PC-3 (cell line): ENCODE data around the gene MICALL2. TPM values are rescaled to one million over a fixed set of nuclear protein-coding genes. Genes with fewer than 3 reads are reported as not detected.

Experiments
- ATAC-seq: fragments of 200-7000 bp; cut with Tn5 transposase; 2 replicates; pipeline ENCODE4 v1.9.1; 2020; ENCODE audit warnings: mild to moderate bottlenecking, moderate library complexity
- BruUV-seq: library from RNA; stranded (reverse); fragments of 400-500 nt; replicated peaks from 2 replicates; lab custom pipeline; 2021; lab: Mats Ljungman, UMichigan
- CTCF ChIA-PET: fragments of 300-600 bp; sonication (Branson Sonifier 250); formaldehyde crosslinking; loops from one replicate; lab custom pipeline; 2022; ENCODE audit warnings: antibody characterized with exemption; lab: Charles Lee
- POLR2A ChIA-PET: fragments of 300-600 bp; sonication (Branson Sonifier 250); formaldehyde crosslinking; loops from one replicate; lab custom pipeline; 2022; ENCODE audit warnings: antibody characterized with exemption; ENCODE audit not compliant: unreplicated experiment; lab: Charles Lee
- DNase-seq: peaks from one replicate; pipeline ENCODE4 v3.0.0-alpha.2; 2015
- H2AFZ ChIP-seq: fragments of 300-600 bp; sonication (generic); 2 replicates; pipeline ENCODE4 v1.6.0; 2016; ENCODE audit warnings: antibody characterized with exemption, low read length
- H3F3A ChIP-seq: fragments of 300-600 bp; sonication (generic); one replicate; pipeline ENCODE4 v1.6.0; 2017; ENCODE audit warnings: antibody characterized with exemption, low read length, control low read depth, mild to moderate bottlenecking; ENCODE audit not compliant: unreplicated experiment
- H3K27ac ChIP-seq: fragments of 300-600 bp; sonication (generic); 2 replicates; pipeline ENCODE4 v1.5.1; 2016; ENCODE audit warnings: mild to moderate bottlenecking, low read length
- H3K27me3 ChIP-seq: fragments of 300-600 bp; sonication (generic); 2 replicates; pipeline ENCODE4 v1.6.1; 2016; ENCODE audit warnings: low read length, mixed read lengths
- H3K36me3 ChIP-seq: fragments of 300-600 bp; sonication (generic); 2 replicates; pipeline ENCODE4 v1.6.1; 2016; ENCODE audit warnings: low read depth, mixed run types, low read length, mixed read lengths
- H3K4me1 ChIP-seq: fragments of 300-600 bp; sonication (generic); 2 replicates; pipeline ENCODE4 v1.5.1; 2016; ENCODE audit warnings: low read length; ENCODE audit not compliant: insufficient read depth
- H3K4me2 ChIP-seq: fragments of 300-600 bp; sonication (generic); 2 replicates; pipeline ENCODE4 v1.6.0; 2016; ENCODE audit warnings: low read length
- H3K4me3 ChIP-seq: fragments of 300-600 bp; sonication (generic); 2 replicates; pipeline ENCODE4 v1.5.1; 2016; ENCODE audit warnings: mild to moderate bottlenecking, low read length, mixed read lengths
- H3K79me2 ChIP-seq: fragments of 300-600 bp; sonication (generic); 2 replicates; pipeline ENCODE4 v1.6.1; 2017; ENCODE audit warnings: low read length, mixed read lengths
- H3K9ac ChIP-seq: fragments of 300-600 bp; sonication (generic); 2 replicates; pipeline ENCODE4 v1.6.0; 2016; ENCODE audit warnings: mild to moderate bottlenecking, low read length
- H3K9me2 ChIP-seq: fragments of 300-600 bp; sonication (generic); replicated peaks from 2 replicates; pipeline ENCODE4 v1.6.1; 2016; ENCODE audit warnings: mixed run types, low read length, mixed read lengths
- H3K9me3 ChIP-seq: fragments of 300-600 bp; sonication (generic); 2 replicates; pipeline ENCODE4 v1.6.1; 2016; ENCODE audit warnings: low read length, mixed read lengths
- H4K20me1 ChIP-seq: fragments of 300-600 bp; sonication (generic); 2 replicates; pipeline ENCODE4 v1.6.1; 2016; ENCODE audit warnings: low read length, mixed read lengths
- CTCF ChIP-seq: fragments of 300-600 bp; sonication (generic); conservative IDR thresholded peaks from 2 replicates; pipeline ENCODE4 v1.5.1; 2017; ENCODE audit warnings: antibody characterized with exemption, low read depth, mild to moderate bottlenecking, low read length
- EZH2 ChIP-seq: fragments of 300-600 bp; sonication (generic); IDR thresholded peaks from one replicate; pipeline ENCODE4 v1.6.1; 2017; ENCODE audit warnings: antibody characterized with exemption, mild to moderate bottlenecking, low read length; ENCODE audit not compliant: unreplicated experiment
- EZH2phosphoT487 ChIP-seq: fragments of 300-600 bp; sonication (generic); IDR thresholded peaks from 2 replicates; pipeline ENCODE4 v1.6.1; 2018; ENCODE audit warnings: mild to moderate bottlenecking, antibody characterized with exemption, low read length, borderline replicate concordance
- intact Hi-C: fragments of 100-400 bp; cut with micrococcal nuclease; formaldehyde crosslinking; loops from 2 replicates; pipeline ENCODE4 v1.9.0; 2023
- total RNA-seq: library from RNA; depleted of rRNA; stranded (reverse); fragments of >200 nt; gene quantifications from 2 replicates; pipeline ENCODE4 v1.2.3, GENCODE V29; 2014

The MICALL2 gene
- total RNA-seq, 1 experiment from 2014 or later: 52.8 TPM

- Histone ChIP-seq H3K79me2 (no peaks in the 10 kb centered on the region), H3K27me3 (peaks cover 40% of the 10 kb centered on the region), H3K27ac (no peak overlapping the region), H3K4me1 (no peaks in the 10 kb centered on the region), H3K9me3 (no peaks in the 10 kb centered on the region), H4K20me1 (no peaks in the 10 kb centered on the region), H3K9me2 (no peaks in the 10 kb centered on the region), H2AFZ (no peak overlapping the region), H3F3A (no peaks in the 10 kb centered on the region), H3K9ac (no peak overlapping the region), H3K4me2 (no peak overlapping the region), H3K4me3 (no peak overlapping the region), H3K36me3 (no peaks in the 10 kb centered on the region)
- DNase-seq: no peak
- ChIA-PET CTCF (interaction anchor here (0.5 to 0.6 kb wide), 2 partner anchors 50 to 134 kb away, joined by 3 to 4 read pairs; no protein-coding TSS in a partner anchor), POLR2A (no interaction called here)
- TF ChIP-seq EZH2phosphoT487 (no peak), CTCF (no peak), EZH2 (no peak)
- no TSS peak for BruUV-seq
- intact Hi-C loops: no loop called here
- ATAC-seq: no peak
These were observed 56.3 kb downstream of the MICALL2 start for GRCh38 chr7:1402791-1403637.

GRCh38 chr7:1402110-1402790 lies 57.0 kb downstream of the MICALL2 start:
- Histone ChIP-seq H3K27me3 (peaks cover 40% of the 10 kb centered on the region), H3F3A (no peaks in the 10 kb centered on the region)

More at GRCh38 chr7:1402110-1402790, 57.0 kb downstream of the MICALL2 start:
- no peaks in the 10 kb centered on the region for H3K79me2 ChIP-seq
- ChIA-PET POLR2A (no interaction called here), CTCF (interaction anchor here (0.6 kb wide), 1 partner anchor 33 kb away, joined by 6 read pairs; no protein-coding TSS in a partner anchor)
- TF ChIP-seq EZH2phosphoT487 (no peak), EZH2 (no peak), CTCF (no peak)
- no peak overlapping the region for H3K9ac ChIP-seq
- no peaks in the 10 kb centered on the region for H3K9me3 ChIP-seq
- H3K9me2 ChIP-seq: no peaks in the 10 kb centered on the region
- no peak overlapping the region for H3K27ac ChIP-seq
- H3K4me3 ChIP-seq: no peak overlapping the region
- no peak for DNase-seq
- intact Hi-C loops: no loop called here
- H3K36me3 ChIP-seq: no peaks in the 10 kb centered on the region
- no peak overlapping the region for H3K4me2 ChIP-seq
- H3K4me1 ChIP-seq: no peaks in the 10 kb centered on the region
- BruUV-seq: no TSS peak
- no peaks in the 10 kb centered on the region for H4K20me1 ChIP-seq
- no peak overlapping the region for H2AFZ ChIP-seq
- ATAC-seq: no peak
